GM23248 (cell line): ENCODE measurements around the gene ARHGAP35. TPM values are rescaled to one million over a fixed set of nuclear protein-coding genes. Genes with fewer than 3 reads are reported as not detected.

Source experiments
- DNase-seq: peaks from one replicate; pipeline ENCODE4 v3.0.0-alpha.2; 2015
- H2AFZ ChIP-seq: fragments of 200-600 bp; sonication (generic); 2 replicates; pipeline ENCODE4 v1.6.1; 2016; ENCODE audit warnings: antibody characterized with exemption
- H3F3A ChIP-seq: fragments of 200-600 bp; sonication (generic); 2 replicates; pipeline ENCODE4 v1.6.1; 2016; ENCODE audit warnings: mild to moderate bottlenecking, antibody characterized with exemption, mixed run types; ENCODE audit not compliant: insufficient read depth
- H3K27ac ChIP-seq: fragments of 200-600 bp; sonication (generic); 2 replicates; pipeline ENCODE4 v1.5.1; 2016; ENCODE audit warnings: mild to moderate bottlenecking
- H3K27me3 ChIP-seq: fragments of 200-600 bp; sonication (generic); replicated peaks from 2 replicates; pipeline ENCODE4 v1.6.1; 2016; ENCODE audit warnings: mild to moderate bottlenecking; ENCODE audit not compliant: insufficient read depth
- H3K36me3 ChIP-seq: fragments of 200-600 bp; sonication (generic); 2 replicates; pipeline ENCODE4 v1.6.1; 2016; ENCODE audit warnings: low read depth, mild to moderate bottlenecking
- H3K4me1 ChIP-seq: fragments of 200-600 bp; sonication (generic); 2 replicates; pipeline ENCODE4 v1.6.1; 2016; ENCODE audit warnings: mild to moderate bottlenecking; ENCODE audit not compliant: insufficient read depth
- H3K4me2 ChIP-seq: fragments of 200-600 bp; sonication (generic); one replicate; pipeline ENCODE4 v1.6.1; 2016; ENCODE audit warnings: mild to moderate bottlenecking; ENCODE audit not compliant: unreplicated experiment
- H3K4me3 ChIP-seq: fragments of 200-600 bp; sonication (generic); 2 replicates; pipeline ENCODE4 v1.5.1; 2016; ENCODE audit warnings: mild to moderate bottlenecking
- H3K79me2 ChIP-seq: fragments of 200-600 bp; sonication (generic); 2 replicates; pipeline ENCODE4 v1.6.1; 2016; ENCODE audit warnings: mild to moderate bottlenecking; ENCODE audit not compliant: insufficient read depth
- H3K9ac ChIP-seq: fragments of 200-600 bp; sonication (generic); 2 replicates; pipeline ENCODE4 v1.6.1; 2016; ENCODE audit warnings: mild to moderate bottlenecking
- H3K9me2 ChIP-seq: fragments of 200-600 bp; sonication (generic); 2 replicates; pipeline ENCODE4 v1.6.1; 2016; ENCODE audit warnings: mixed run types, mild to moderate bottlenecking, moderate library complexity; ENCODE audit not compliant: insufficient read depth
- H3K9me3 ChIP-seq: fragments of 200-600 bp; sonication (generic); one replicate; pipeline ENCODE4 v1.6.1; 2017; ENCODE audit warnings: low read depth
- H4K20me1 ChIP-seq: fragments of 200-600 bp; sonication (generic); 2 replicates; pipeline ENCODE4 v1.6.0; 2016; ENCODE audit not compliant: insufficient read depth
- EZH2 ChIP-seq: fragments of 200-600 bp; sonication (generic); IDR thresholded peaks from 2 replicates; pipeline ENCODE4 v1.6.1; 2018; ENCODE audit warnings: antibody characterized with exemption, mild to moderate bottlenecking; ENCODE audit not compliant: insufficient read depth, poor library complexity, severe bottlenecking
- EZH2phosphoT487 ChIP-seq: fragments of 200-600 bp; sonication (generic); IDR thresholded peaks from 2 replicates; pipeline ENCODE4 v1.6.1; 2018; ENCODE audit warnings: antibody characterized with exemption, moderate library complexity, mild to moderate bottlenecking, low read depth; ENCODE audit not compliant: insufficient read depth
- WGBS, 2 experiments: methylation state at CpG; one replicate each; pipeline ENCODE4 v1.1.6; 2015 to 2017; ENCODE audit warnings: low lambda C conversion rate in 2 of 2, low coverage in 1 of 2; ENCODE audit errors: missing lambda C conversion rate in 2 of 2; 5-methylcytosine and 5-hydroxymethylcytosine counted together
- in situ Hi-C: fragments of 300-500 bp; cut with MboI; formaldehyde crosslinking; loops from 2 replicates; pipeline ENCODE4 v1.15.0; 2020
- polyA plus RNA-seq: library from polyadenylated mRNA; unstranded; fragments of >200 nt; fragmentation: Nextera tagmentation; extraction: Ambion mirVana; gene quantifications from 2 replicates; pipeline ENCODE4 v1.2.1, GENCODE V29; 2016
- total RNA-seq: library from RNA; depleted of rRNA; stranded (reverse); fragments of >200 nt; shearing (Covaris generic); gene quantifications from 2 replicates; pipeline ENCODE4 v1.2.3, GENCODE V29; 2014

The ARHGAP35 gene
- total and polyA plus RNA-seq, 2 experiments from 2014 or later: 13.5 to 35.2 TPM

GRCh38 chr19:46898731-46899130 lies 37.9 kb downstream of the ARHGAP35 start:
- H4K20me1 ChIP-seq: no peaks in the 10 kb centered on the region
- DNase-seq: peak; percentile 51
- H3K4me2 ChIP-seq: no peak overlapping the region
- no peaks in the 10 kb centered on the region for H3K9me2 ChIP-seq
- peaks cover 45% of the 10 kb centered on the region for H3K4me1 ChIP-seq
- H3K36me3 ChIP-seq: no peaks in the 10 kb centered on the region
- TF ChIP-seq EZH2phosphoT487: no peak
- no peak for TF ChIP-seq EZH2
- H2AFZ ChIP-seq: no peak overlapping the region
- H3K27me3 ChIP-seq: no peaks in the 10 kb centered on the region
- 63% methylated on average over 5 of the region's 5 CpGs for WGBS, 2 experiments
- H3K9ac ChIP-seq: no peak overlapping the region
- in situ Hi-C loops: no loop called here
- H3K79me2 ChIP-seq: peaks cover 100% of the 10 kb centered on the region
- no peak overlapping the region for H3K4me3 ChIP-seq
- H3K27ac ChIP-seq: no peak overlapping the region
- peaks cover 33% of the 10 kb centered on the region for H3F3A ChIP-seq
- no peaks in the 10 kb centered on the region for H3K9me3 ChIP-seq

GRCh38 chr19:46900341-46900740 lies 39.5 kb downstream of the ARHGAP35 start:
- no peak for DNase-seq
- H3K4me3 ChIP-seq: no peak overlapping the region
- H3K9ac ChIP-seq: no peak overlapping the region
- 96 to 100% methylated on average over 5 of the region's 5 CpGs for WGBS, 2 experiments
- H3K9me2 ChIP-seq: no peaks in the 10 kb centered on the region
- H3K79me2 ChIP-seq: peaks cover 98% of the 10 kb centered on the region
- no peak overlapping the region for H2AFZ ChIP-seq
- no peak overlapping the region for H3K27ac ChIP-seq
- peaks cover 36% of the 10 kb centered on the region for H3F3A ChIP-seq
- H4K20me1 ChIP-seq: no peaks in the 10 kb centered on the region
- H3K4me1 ChIP-seq: peaks cover 49% of the 10 kb centered on the region
- H3K9me3 ChIP-seq: no peaks in the 10 kb centered on the region
- H3K27me3 ChIP-seq: no peaks in the 10 kb centered on the region
- in situ Hi-C loops: no loop called here
- H3K36me3 ChIP-seq: no peaks in the 10 kb centered on the region
- TF ChIP-seq EZH2phosphoT487: no peak
- TF ChIP-seq EZH2: no peak
- no peak overlapping the region for H3K4me2 ChIP-seq

- peaks cover 98% of the 10 kb centered on the region for H3K79me2 ChIP-seq
- in situ Hi-C loops: no loop called here
- peak overlapping the region; percentile 53 for H3K4me2 ChIP-seq
- no peaks in the 10 kb centered on the region for H3K36me3 ChIP-seq
- H3K27ac ChIP-seq: peak overlapping the region; percentile 96
- DNase-seq: peak; percentile 51
- H4K20me1 ChIP-seq: no peaks in the 10 kb centered on the region
- no peaks in the 10 kb centered on the region for H3K9me3 ChIP-seq
- TF ChIP-seq EZH2phosphoT487 (no peak), EZH2 (no peak)
- H3K9me2 ChIP-seq: no peaks in the 10 kb centered on the region
- H3K9ac ChIP-seq: peak overlapping the region; percentile 22; the same call in 1 of the 2 replicates
- peaks cover 48% of the 10 kb centered on the region for H3F3A ChIP-seq
- H3K4me3 ChIP-seq: no peak overlapping the region
- peaks cover 53% of the 10 kb centered on the region for H3K4me1 ChIP-seq
- H3K27me3 ChIP-seq: no peaks in the 10 kb centered on the region
- no peak overlapping the region for H2AFZ ChIP-seq
Measured at GRCh38 chr19:46901701-46902401, 41.1 kb downstream of the ARHGAP35 start.

GRCh38 chr19:46902402-46902766 lies 41.6 kb downstream of the ARHGAP35 start:
- no peak for TF ChIP-seq EZH2phosphoT487
- no peak for TF ChIP-seq EZH2
- Histone ChIP-seq H3K4me3 (no peak overlapping the region), H3K79me2 (peaks cover 98% of the 10 kb centered on the region), H3K27ac (peak overlapping the region; percentile 96), H3K9me3 (no peaks in the 10 kb centered on the region), H2AFZ (no peak overlapping the region), H3K9me2 (no peaks in the 10 kb centered on the region), H3K4me2 (peak overlapping the region; percentile 53), H3K9ac (peak overlapping the region; percentile 22; the same call in 1 of the 2 replicates), H3F3A (peaks cover 48% of the 10 kb centered on the region), H4K20me1 (no peaks in the 10 kb centered on the region), H3K36me3 (no peaks in the 10 kb centered on the region), H3K27me3 (no peaks in the 10 kb centered on the region), H3K4me1 (peaks cover 53% of the 10 kb centered on the region)
- 79 to 84% methylated on average over 4 of the region's 4 CpGs for WGBS, 2 experiments
- in situ Hi-C loops: no loop called here
- peak; percentile 60 for DNase-seq
